ENCODE measurements around the gene LRRK1.

LRRK1 gene

DNA sequence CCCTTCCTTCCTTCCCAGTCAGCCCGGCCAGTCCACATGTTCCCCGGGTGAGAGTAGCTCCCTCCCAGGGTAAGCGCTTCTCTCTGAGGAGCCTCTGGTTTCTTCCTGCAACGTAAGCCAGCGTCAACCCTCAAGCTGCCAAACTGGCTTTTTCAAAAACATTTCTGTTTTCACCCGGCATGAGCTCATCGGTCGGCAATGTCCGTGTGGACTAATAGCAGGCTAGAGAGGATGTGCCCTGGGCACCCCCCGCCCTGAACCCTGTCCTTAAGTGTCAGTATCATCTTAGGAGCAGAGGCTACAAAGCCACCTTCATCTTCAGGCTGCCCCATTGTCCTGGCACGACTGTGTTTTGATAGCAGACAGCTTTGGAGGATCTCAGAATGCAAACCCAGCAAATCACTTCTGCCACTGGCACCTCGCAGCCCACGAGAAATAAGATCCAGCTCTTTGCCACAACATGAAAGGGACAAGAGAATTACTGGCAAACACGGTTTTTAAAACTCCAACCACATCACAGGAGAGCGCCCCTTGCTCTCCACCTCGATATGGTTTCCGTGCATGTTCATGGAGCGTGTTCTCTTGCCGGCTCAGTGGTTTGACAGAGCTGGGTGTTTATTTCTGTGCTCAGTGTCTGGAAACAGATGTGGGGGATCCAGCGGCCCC is 29.6 kb upstream of the LRRK1 start:
- H3K9ac ChIP-seq (ENCODE audit: insufficient read length), result no peak overlapping the region
- TF ChIP-seq FOXP2 (optimal IDR thresholded peaks at IDR 0.05; ENCODE audit: control extremely low read depth, extremely low read length, insufficient read depth) (no peak), EZH2 (IDR thresholded peaks at IDR 0.05) (no peak), POLR2AphosphoS5 (IDR thresholded peaks at IDR 0.05; ENCODE audit: borderline replicate concordance, low read depth, low read length) (no peak)
- no peak overlapping the region for H3K27ac ChIP-seq
- no peaks in the 10 kb centered on the region for H3K36me3 ChIP-seq (ENCODE audit: insufficient read depth, low read length)
- H3K9me3 ChIP-seq (ENCODE audit: low read depth, low read length), result no peaks in the 10 kb centered on the region
- H3K4me3 ChIP-seq, result no peak overlapping the region
- no peak for DNase-seq (ENCODE audit: low read depth, low spot score)

DNA sequence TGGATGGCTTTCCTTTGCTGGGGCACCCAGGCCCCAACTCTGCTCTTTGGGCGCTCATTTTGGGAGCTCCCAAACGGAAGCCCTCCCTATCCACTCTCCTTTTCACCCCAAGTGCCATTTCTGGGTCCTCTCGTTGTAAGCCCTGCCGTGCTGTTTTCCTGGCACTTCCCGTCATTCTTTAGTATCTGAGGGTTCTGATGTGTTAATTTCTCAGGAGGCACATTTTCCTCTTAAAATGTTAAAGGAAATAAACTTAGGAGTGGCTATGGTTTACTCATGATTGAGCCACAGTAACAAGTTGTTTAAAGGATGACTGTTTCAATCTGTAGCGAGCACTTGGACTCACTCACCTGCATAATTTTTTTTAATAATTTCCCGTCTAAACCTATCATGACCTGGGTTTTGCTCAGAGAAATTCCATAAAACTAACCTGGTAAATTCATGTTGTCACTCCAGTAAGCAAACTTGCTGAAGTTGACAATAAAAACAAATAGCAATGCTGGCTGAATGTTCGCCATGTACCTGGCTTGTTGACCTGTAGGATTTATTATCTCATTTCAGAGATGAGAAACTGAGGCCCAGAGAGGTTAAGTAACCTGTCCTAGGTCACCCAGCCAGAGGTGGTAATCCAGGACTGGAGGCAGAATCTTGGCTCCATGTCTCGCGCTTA is 29.0 kb upstream of the LRRK1 start:
- Histone ChIP-seq H3K4me3 (no peak overlapping the region), H3K9ac (ENCODE audit: insufficient read length) (no peak overlapping the region), H3K27ac (no peak overlapping the region)

DNA sequence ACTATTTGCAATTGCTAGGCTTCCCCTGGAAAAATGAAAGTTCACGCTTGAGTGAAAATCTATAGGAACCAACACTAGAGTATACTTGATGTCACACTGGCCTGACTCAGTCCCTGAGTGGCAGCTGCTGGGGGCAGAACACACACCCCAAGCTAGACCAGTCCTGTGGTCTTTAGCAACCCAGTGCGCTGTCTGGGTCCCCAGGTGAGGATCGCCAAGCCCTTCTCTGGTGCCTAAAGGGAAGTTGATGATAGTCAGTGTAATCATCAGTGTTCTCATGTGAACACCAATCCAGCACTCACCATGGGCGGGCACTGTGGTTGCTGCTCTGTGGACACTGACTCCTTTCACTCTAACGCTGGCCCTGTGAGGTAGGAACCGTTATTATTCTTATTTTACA is 28.3 kb upstream of the LRRK1 start:
- Histone ChIP-seq H3K27ac (no peak overlapping the region), H3K36me3 (ENCODE audit: insufficient read depth, low read length) (no peaks in the 10 kb centered on the region), H3K4me3 (no peak overlapping the region), H3K9ac (ENCODE audit: insufficient read length) (no peak overlapping the region), H3K9me3 (ENCODE audit: low read depth, low read length) (no peaks in the 10 kb centered on the region)
- TF ChIP-seq EZH2 (IDR thresholded peaks at IDR 0.05), result no peak
- TF ChIP-seq POLR2AphosphoS5 (IDR thresholded peaks at IDR 0.05; ENCODE audit: borderline replicate concordance, low read depth, low read length), result no peak
- TF ChIP-seq FOXP2 (optimal IDR thresholded peaks at IDR 0.05; ENCODE audit: control extremely low read depth, extremely low read length, insufficient read depth), result no peak
- DNase-seq (ENCODE audit: low read depth, low spot score), result no peak

More for the DNA sequence above, 29.0 kb upstream of the LRRK1 start:
- no peak for DNase-seq (ENCODE audit: low read depth, low spot score)
- TF ChIP-seq FOXP2 (optimal IDR thresholded peaks at IDR 0.05; ENCODE audit: control extremely low read depth, extremely low read length, insufficient read depth) (no peak), POLR2AphosphoS5 (IDR thresholded peaks at IDR 0.05; ENCODE audit: borderline replicate concordance, low read depth, low read length) (no peak), EZH2 (IDR thresholded peaks at IDR 0.05) (no peak)
- Histone ChIP-seq H3K9me3 (ENCODE audit: low read depth, low read length) (no peaks in the 10 kb centered on the region), H3K36me3 (ENCODE audit: insufficient read depth, low read length) (no peaks in the 10 kb centered on the region)

DNA sequence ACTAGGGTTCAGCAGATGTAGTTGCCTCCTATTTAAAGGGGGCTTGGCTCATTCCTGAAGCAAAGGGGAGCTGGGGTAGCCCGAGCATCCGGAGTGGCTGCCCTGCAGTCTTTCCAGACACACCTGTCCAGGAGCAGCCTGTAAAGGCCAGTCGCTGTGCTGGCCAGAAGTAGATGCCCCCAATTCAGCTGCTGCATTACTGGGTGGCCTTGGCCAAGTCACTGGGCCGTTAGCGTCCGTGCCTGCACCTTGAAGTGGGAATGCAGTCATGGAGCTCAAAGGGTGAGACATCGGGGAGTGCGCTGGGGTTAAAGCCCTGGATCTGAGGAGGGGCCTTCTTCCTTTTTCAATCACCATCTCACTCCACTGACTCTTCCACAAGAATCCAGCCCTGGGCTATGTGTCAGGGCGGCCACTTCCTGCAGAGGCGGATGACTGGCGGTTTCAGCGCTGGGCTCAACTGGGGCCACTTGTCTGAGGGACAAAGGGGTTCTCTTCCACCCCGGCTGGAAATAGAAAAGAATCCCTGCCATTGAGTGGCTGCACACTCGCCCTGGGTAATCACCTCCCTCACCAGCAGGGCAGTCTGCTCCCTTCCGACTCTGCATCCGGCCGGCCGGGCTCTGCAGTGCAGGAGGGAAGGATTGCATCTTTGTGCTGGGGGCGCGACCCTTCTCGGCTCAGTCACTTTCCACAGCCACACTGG is 27.7 kb upstream of the LRRK1 start:
- Histone ChIP-seq H3K9me3 (ENCODE audit: low read depth, low read length) (no peaks in the 10 kb centered on the region), H3K9ac (ENCODE audit: insufficient read length) (no peak overlapping the region), H3K36me3 (ENCODE audit: insufficient read depth, low read length) (no peaks in the 10 kb centered on the region), H3K4me3 (no peak overlapping the region), H3K27ac (no peak overlapping the region)
- TF ChIP-seq POLR2AphosphoS5 (IDR thresholded peaks at IDR 0.05; ENCODE audit: borderline replicate concordance, low read depth, low read length), result no peak
- TF ChIP-seq EZH2 (IDR thresholded peaks at IDR 0.05), result no peak
- TF ChIP-seq FOXP2 (optimal IDR thresholded peaks at IDR 0.05; ENCODE audit: control extremely low read depth, extremely low read length, insufficient read depth), result no peak
- no peak for DNase-seq (ENCODE audit: low read depth, low spot score)

DNA sequence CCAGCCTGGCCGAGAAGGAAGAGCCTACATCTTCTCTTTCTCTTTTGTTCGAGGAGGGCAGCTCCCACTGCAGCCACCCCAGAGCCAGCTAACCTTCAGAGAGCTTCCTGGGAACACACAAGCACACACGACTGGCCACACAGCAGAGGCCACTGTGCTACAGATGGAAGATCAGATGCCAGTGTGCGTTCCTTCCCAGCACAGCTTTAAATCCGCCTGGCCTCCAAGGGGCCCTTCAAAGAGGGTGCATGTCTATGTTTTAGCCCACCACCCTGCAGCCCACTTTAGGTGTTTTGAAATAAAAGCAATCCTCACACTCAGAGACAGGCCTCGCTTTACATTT is 27.2 kb upstream of the LRRK1 start:
- no peak overlapping the region for H3K4me3 ChIP-seq
- no peak overlapping the region for H3K9ac ChIP-seq (ENCODE audit: insufficient read length)
- H3K27ac ChIP-seq, result no peak overlapping the region
- H3K36me3 ChIP-seq (ENCODE audit: insufficient read depth, low read length), result no peaks in the 10 kb centered on the region
- no peak for DNase-seq (ENCODE audit: low read depth, low spot score)
- TF ChIP-seq FOXP2 (optimal IDR thresholded peaks at IDR 0.05; ENCODE audit: control extremely low read depth, extremely low read length, insufficient read depth) (no peak), POLR2AphosphoS5 (IDR thresholded peaks at IDR 0.05; ENCODE audit: borderline replicate concordance, low read depth, low read length) (no peak), EZH2 (IDR thresholded peaks at IDR 0.05) (no peak)
- H3K9me3 ChIP-seq (ENCODE audit: low read depth, low read length), result no peaks in the 10 kb centered on the region

DNA sequence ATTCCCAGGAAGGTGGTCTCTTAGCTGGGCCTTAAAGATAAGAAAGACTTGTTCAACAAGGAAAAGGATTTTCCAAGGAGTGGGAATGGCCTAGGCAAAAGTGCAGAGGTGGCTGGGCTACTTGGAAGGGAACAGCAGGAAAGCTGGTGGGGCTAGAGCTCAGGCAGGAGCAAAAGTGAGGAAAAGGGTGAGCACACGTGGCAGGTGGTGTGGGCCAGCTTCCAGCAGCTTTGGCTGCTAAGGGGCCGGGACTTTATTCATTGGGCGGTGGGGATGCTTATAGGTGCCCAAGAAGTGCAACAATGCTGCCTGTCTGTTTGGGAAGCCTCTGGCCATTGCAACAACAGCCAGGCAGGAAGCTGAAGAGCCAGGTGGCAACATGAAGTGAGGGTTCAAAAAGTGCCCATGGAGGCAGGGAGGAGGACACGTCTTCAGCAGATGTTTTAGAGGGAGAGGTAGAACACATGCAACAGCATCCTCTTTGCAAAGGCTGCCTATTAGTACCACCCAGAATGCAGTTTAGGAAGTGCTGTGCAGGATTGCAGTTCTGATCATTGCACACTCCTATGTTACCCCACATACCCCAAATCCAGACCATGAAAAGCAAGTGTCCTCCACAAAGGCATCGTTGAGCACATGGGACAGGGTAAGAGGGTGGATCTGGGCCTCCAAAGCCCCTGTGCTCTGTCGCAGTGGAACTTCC is 25.7 kb upstream of the LRRK1 start:
- Histone ChIP-seq H3K9me3 (ENCODE audit: low read depth, low read length) (no peaks in the 10 kb centered on the region), H3K27ac (no peak overlapping the region), H3K36me3 (ENCODE audit: insufficient read depth, low read length) (no peaks in the 10 kb centered on the region), H3K9ac (ENCODE audit: insufficient read length) (no peak overlapping the region), H3K4me3 (no peak overlapping the region)
- TF ChIP-seq EZH2 (IDR thresholded peaks at IDR 0.05) (no peak), POLR2AphosphoS5 (IDR thresholded peaks at IDR 0.05; ENCODE audit: borderline replicate concordance, low read depth, low read length) (no peak), FOXP2 (optimal IDR thresholded peaks at IDR 0.05; ENCODE audit: control extremely low read depth, extremely low read length, insufficient read depth) (no peak)
- no peak for DNase-seq (ENCODE audit: low read depth, low spot score)

DNA sequence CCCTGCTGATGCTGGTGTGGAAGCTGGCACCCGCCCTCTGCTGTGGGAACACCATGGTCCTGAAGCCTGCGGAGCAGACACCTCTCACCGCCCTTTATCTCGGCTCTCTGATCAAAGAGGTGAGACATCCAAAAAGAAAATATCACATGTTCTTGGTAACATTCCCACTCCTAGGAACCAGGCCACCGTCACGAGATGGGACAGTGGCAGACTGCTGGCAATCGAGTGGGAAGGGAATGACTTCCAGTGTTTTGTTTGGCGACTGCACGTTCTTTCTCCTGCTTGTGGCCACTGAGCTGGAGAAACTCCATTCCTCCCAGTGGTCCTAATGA is 25.2 kb upstream of the LRRK1 start:
- Histone ChIP-seq H3K9me3 (ENCODE audit: low read depth, low read length) (no peaks in the 10 kb centered on the region), H3K9ac (ENCODE audit: insufficient read length) (no peak overlapping the region), H3K27ac (no peak overlapping the region), H3K36me3 (ENCODE audit: insufficient read depth, low read length) (no peaks in the 10 kb centered on the region), H3K4me3 (no peak overlapping the region)
- TF ChIP-seq EZH2 (IDR thresholded peaks at IDR 0.05) (no peak), POLR2AphosphoS5 (IDR thresholded peaks at IDR 0.05; ENCODE audit: borderline replicate concordance, low read depth, low read length) (no peak)
- no peak for DNase-seq (ENCODE audit: low read depth, low spot score)

DNA sequence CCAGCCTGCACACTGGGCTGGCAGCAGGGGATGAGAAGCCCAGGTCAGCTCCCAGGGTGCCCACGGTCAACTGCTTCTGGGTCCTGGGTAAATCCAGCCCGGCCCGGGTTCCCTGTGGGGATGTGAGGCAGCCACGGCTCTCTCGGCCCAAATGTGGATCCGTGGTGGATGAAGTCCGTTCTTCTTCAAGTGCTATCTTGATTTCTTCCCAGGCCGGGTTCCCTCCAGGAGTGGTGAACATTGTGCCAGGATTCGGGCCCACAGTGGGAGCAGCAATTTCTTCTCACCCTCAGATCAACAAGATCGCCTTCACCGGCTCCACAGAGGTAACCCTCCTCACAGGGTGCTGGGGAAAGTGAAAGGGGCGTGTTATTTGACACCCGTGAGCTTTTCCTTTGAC is 23.4 kb upstream of the LRRK1 start:
- Histone ChIP-seq H3K4me3 (no peak overlapping the region), H3K27ac (no peak overlapping the region), H3K9me3 (ENCODE audit: low read depth, low read length) (no peaks in the 10 kb centered on the region), H3K9ac (ENCODE audit: insufficient read length) (no peak overlapping the region), H3K36me3 (ENCODE audit: insufficient read depth, low read length) (no peaks in the 10 kb centered on the region)
- DNase-seq (ENCODE audit: low read depth, low spot score), result no peak
- TF ChIP-seq EZH2 (IDR thresholded peaks at IDR 0.05), result no peak
- TF ChIP-seq FOXP2 (optimal IDR thresholded peaks at IDR 0.05; ENCODE audit: control extremely low read depth, extremely low read length, insufficient read depth), result no peak
- no peak for TF ChIP-seq POLR2AphosphoS5 (IDR thresholded peaks at IDR 0.05; ENCODE audit: borderline replicate concordance, low read depth, low read length)

All from SK-N-MC (cell line).